ENCODE data around the gene CAPN15. TPM values are rescaled to one million over a fixed set of nuclear protein-coding genes. Genes with fewer than 3 reads are reported as not detected.

Gene CAPN15
- total and polyA plus RNA-seq, 10 donors, result 25.8 to 71.7 (median 62.5) TPM

DNA sequence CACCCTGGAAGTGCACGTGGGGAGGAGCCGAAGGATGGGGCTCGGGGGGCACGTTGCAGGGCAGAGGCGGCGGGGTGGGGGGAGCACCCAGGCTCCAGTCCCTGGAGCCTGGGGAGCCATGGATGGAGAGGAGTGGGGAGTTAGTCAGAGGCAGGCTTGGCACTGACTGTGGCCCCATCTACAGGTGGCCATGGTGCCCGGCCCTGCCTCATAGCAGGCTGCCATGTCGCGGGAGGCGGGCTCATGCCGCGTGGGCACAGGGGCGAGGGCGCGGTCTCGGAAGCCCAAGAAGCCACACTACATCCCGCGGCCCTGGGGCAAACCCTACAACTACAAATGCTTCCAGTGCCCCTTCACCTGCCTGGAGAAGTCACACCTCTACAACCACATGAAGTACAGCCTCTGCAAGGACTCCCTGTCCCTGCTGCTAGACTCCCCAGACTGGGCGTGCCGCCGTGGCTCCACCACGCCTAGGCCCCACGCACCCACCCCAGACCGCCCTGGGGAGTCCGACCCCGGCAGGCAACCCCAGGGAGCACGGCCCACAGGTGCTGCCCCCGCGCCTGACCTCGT, 35.6 kb downstream of the CAPN15 start:
- TF ChIP-seq, protein P1, sequence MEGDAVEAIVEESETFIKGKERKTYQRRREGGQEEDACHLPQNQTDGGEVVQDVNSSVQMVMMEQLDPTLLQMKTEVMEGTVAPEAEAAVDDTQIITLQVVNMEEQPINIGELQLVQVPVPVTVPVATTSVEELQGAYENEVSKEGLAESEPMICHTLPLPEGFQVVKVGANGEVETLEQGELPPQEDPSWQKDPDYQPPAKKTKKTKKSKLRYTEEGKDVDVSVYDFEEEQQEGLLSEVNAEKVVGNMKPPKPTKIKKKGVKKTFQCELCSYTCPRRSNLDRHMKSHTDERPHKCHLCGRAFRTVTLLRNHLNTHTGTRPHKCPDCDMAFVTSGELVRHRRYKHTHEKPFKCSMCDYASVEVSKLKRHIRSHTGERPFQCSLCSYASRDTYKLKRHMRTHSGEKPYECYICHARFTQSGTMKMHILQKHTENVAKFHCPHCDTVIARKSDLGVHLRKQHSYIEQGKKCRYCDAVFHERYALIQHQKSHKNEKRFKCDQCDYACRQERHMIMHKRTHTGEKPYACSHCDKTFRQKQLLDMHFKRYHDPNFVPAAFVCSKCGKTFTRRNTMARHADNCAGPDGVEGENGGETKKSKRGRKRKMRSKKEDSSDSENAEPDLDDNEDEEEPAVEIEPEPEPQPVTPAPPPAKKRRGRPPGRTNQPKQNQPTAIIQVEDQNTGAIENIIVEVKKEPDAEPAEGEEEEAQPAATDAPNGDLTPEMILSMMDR (IDR thresholded peaks at IDR 0.05 in 8 of 11, conservative IDR thresholded peaks at IDR 0.05 in 3 of 11), result no peak
- no peak for TF ChIP-seq POLR2A (IDR thresholded peaks at IDR 0.05)
- no peak for TF ChIP-seq POLR2AphosphoS5 (IDR thresholded peaks at IDR 0.05)
- H3K36me3 ChIP-seq, result no peaks in the 10 kb centered on the region
- H3K27ac ChIP-seq, result no peak overlapping the region
- no peak overlapping the region for H3K4me3 ChIP-seq
- WGBS, 5 donors, result 84 to 88% (median 86%) methylated on average over 19 to 30 of the region's 30 CpGs
- intact Hi-C loops (cut with DNase I; ENCODE audit: low total_unique reads), result no loop called here
- H3K27me3 ChIP-seq (replicated peaks in 1 of 7), result peaks cover 10 to 42% (median 37%) of the 10 kb centered on the region in 7 donors
- H3K4me1 ChIP-seq, result peaks cover 24 to 56% (median 37%) of the 10 kb centered on the region in 6 donors
- H3K9me3 ChIP-seq, result no peaks in the 10 kb centered on the region
- no peak for DNase-seq

DNA sequence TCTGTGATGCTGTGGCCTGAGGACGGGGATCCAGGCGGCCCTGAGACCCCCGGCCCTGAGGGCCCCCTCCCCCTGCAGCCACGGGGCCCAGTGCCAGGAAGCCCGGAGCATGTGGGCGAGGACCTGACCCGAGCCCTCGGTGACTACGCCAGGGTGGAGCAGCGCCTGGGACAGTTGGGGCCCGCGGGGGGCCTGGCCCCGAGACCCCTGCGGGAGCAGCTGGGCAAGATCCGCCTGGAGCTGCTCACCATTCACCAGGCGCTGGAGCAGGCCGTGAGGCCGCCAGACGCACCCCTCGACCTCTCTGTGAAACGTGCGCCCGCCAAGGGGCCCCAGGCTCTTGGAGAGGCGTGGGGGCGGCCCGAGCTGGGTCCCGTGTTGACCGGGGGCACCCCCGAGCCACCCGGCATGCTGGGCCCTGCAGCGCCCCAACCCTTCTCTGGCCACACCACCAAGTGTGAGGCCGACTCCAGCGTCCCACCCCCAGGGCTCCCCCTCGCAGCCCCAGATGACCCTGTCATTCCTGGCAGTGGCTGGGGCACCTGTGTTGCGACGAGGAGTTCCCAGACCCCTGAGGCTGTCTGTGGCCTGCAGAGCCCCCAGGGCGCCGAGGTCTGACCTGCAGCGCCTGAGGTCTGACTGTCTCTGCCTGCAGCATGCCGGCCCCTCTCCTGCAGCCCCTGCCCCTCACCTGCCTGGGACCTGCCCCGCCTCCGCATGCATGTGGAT, 37.3 kb downstream of the CAPN15 start:
- intact Hi-C loops (cut with DNase I; ENCODE audit: low total_unique reads), result no loop called here
- H3K27ac ChIP-seq, result no peak overlapping the region
- TF ChIP-seq POLR2AphosphoS5 (IDR thresholded peaks at IDR 0.05) (no peak), POLR2A (IDR thresholded peaks at IDR 0.05) (no peak)
- TF ChIP-seq, protein P1 (IDR thresholded peaks at IDR 0.05 in 8 of 11, conservative IDR thresholded peaks at IDR 0.05 in 3 of 11), result no peak
- H3K4me3 ChIP-seq, result no peak overlapping the region
- H3K4me1 ChIP-seq, result peaks cover 35 to 60% (median 44%) of the 10 kb centered on the region in 6 donors
- peaks cover 3 to 25% (median 22%) of the 10 kb centered on the region in 7 donors for H3K27me3 ChIP-seq (replicated peaks in 1 of 7)
- WGBS, 5 donors, result 86 to 95% (median 90%) methylated on average over 3 to 42 of the region's 42 CpGs
- H3K9me3 ChIP-seq, result no peaks in the 10 kb centered on the region
- no peaks in the 10 kb centered on the region for H3K36me3 ChIP-seq
- DNase-seq, result no peak

DNA sequence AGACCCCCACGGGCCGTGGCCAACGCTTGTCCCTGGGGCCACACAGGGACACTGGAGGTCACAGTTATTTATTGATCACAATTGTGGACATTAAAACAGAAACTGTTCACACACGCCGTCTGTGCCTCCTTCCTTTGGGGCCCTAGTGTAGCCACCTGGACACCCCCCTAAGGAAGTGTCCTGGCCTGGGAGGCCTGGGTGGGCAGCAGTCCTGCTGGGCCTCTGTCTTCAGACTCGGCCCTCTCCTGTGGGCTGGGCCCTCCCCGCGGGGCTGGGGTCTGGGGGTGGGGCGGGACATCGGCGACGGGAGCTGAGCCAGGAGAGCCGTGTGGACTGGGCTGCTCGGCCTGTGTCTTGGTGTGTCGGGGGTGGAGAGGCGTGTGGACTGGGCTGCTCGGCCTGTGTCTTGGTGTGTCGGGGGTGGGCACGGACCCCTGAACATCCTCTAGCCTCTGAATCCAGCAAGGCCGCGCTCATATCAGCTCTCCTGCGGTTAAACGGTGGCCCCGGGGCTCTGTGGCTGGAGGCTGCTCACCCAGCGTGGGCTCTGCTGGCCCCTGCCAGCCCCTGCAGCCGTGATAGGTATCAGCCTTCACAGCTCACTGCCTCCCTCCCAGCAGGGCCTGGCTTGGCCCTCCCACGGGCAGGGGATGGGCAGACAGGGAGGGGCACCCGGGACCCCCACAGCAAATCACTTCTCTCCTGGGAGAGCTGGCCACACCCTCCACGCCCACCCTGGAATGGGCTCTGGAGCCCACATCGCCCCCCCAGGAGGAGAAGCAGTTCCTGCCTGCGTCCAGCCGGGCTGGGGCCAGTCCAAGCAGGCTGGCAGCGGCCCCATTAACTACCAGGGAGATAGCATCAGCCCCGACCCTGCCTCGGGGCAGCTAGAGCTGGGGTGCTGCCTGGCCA, 38.2 kb downstream of the CAPN15 start:
- WGBS, 5 donors, result 71 to 78% (median 77%) methylated on average over 22 to 35 of the region's 35 CpGs

More for the DNA sequence above, 38.2 kb downstream of the CAPN15 start:
- peak overlapping the region in 1 of 8 donors; percentile 67 for H3K4me3 ChIP-seq
- peaks cover 38 to 60% (median 48%) of the 10 kb centered on the region in 6 donors for H3K4me1 ChIP-seq
- no peak for DNase-seq
- H3K36me3 ChIP-seq, result no peaks in the 10 kb centered on the region
- peak overlapping the region in 6 of 8 donors; percentile 55 to 88 (median 82) for H3K27ac ChIP-seq
- TF ChIP-seq, protein P1 (IDR thresholded peaks at IDR 0.05 in 8 of 11, conservative IDR thresholded peaks at IDR 0.05 in 3 of 11), result no peak
- no peak for TF ChIP-seq POLR2A (IDR thresholded peaks at IDR 0.05)
- TF ChIP-seq POLR2AphosphoS5 (IDR thresholded peaks at IDR 0.05), result no peak
- H3K27me3 ChIP-seq (replicated peaks in 1 of 7), result peaks cover 3 to 16% (median 15%) of the 10 kb centered on the region in 7 donors
- intact Hi-C loops (cut with DNase I; ENCODE audit: low total_unique reads), result no loop called here
- H3K9me3 ChIP-seq, result no peaks in the 10 kb centered on the region

Data from spleen (tissue), 11 donors.